Measurements from ENCODE around the gene ABCC12.

Gene ABCC12

DNA sequence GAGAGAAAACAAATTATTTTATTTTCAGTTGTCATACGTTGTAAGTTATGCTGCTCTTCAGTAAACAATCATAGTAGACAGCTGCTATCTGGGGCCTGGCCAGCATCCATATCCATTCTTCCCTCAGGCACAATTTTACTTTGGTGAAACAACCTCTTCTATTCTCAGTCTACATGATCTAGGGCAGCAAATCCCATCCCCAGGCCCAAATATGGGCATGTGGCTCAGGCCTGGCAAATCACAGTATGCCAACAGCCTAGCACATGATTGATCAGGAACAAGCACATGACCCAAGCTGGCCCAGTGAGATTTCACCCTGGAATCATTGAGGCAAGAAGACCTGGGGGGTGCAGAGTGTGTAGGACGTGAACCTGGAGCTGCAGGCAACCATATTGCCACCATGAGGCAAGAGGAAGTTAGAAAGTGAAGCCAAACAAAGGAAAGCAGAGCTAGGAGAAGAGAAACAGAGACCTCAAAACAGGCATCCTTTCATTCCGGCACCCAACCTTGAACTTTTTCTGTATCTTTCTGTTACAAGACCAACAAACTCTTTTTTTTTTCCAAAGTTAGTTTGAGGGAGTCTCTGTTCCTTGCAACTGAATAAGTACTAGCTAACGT lies 10.3 kb upstream of the ABCC12 start:
- no peak for DNase-seq (ENCODE audit: low read depth)

DNA sequence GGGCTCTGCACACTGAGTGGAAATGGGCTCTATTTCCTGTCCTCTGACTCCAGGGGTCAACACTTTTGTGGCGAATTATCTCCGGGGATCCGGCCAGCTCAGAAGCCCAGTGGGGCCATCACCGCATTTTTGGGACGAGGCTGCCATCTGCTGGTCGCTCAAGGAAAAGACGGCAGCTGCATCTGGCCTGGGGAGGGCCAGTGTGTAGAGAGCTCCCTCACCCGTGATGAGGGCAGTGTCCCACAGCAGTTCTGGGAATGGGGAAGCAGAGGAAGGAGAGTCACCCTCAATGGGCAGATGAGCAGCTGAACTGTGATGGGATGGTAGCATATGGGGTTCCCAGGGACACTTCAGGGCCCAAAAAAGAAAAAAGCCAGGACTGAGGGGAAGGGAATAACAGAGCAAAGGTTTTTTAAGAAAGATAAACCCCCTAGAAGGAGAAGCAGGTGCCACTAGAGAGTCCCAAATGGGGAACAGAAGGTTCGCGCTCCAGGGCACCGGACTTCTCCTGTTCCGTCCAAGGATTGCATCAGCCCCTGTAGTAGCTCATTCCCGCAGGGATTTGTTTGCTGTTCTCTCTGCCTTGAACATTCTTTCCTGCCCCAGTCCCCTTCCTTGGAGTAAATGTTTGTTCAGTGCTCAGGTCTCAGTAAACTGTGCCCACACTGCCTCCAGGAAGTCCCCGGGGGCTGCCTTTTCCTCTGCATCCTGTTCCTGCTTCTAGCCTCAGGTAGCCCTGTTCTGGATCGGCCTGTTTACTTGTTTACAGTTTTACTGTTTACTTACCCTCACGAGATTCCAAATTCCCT lies 9.3 kb upstream of the ABCC12 start:
- peak; percentile 55 for DNase-seq (ENCODE audit: low read depth)

DNA sequence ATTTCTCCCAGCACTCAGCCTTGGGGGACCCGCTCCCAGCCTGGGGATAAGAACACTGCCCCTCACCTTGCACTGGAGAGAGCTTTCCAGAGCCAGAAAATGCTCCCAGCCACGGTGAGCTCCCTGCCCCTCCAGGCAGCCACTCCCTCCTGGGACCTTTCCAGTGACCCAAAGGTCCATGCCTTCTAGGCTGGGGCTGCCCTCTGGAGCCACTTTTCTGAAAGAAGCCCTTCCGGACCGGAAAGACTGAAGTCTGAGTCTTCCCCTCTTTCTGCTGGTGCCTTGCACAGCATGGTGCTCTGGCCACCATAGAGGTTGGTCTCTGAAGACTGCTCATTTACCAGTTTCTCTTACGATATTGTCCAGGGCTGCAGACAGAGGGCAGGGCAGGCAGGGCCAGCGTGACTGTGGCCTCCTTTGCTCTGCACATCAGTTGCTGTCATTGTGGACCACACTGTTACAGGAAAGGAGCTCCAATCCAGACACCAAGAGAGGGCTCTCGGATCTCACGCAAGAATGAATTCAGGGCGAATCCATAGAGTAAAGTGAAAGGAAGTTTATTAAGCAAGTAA lies 7.1 kb upstream of the ABCC12 start:
- DNase-seq (ENCODE audit: low read depth): no peak

DNA sequence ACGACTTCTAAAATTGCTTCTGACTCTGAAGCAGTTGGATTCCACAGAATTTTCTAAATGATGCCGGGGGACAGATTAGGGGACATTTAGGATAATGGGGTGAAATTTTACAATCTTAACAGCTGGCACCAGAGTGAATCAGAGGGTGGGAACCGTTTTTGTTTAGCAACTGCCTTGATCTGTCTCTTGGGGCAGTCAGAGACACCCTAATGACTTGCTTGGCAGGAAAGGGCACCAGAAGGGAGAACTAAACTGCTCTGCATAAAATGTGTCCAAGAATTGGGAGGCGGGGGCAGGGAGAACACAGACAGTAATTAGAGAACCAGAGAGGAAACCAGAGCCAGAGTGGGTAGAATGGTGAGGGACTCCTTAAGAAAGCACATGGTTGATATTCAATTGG lies 6.1 kb upstream of the ABCC12 start:
- DNase-seq (ENCODE audit: low read depth): no peak

DNA sequence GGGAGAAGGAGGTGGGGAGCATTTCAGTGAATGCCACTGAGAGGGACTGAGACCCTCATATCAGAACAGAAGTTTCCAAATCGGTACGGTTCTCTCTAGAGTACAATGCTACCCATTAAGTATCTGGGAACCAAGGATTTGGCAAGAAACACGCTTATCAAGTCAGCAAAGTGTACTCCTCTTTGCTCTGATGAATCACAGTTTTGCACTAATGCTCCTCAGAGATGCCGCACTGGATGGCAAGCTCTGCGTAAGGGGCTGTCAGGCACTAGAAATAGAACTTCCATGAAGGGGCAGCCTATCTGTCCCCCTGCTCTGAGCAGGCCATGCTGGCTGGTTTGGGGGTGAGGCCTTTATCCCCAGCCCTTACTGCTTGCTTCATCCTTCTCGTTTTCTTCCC lies 4.8 kb upstream of the ABCC12 start:
- DNase-seq (ENCODE audit: low read depth): no peak

DNA sequence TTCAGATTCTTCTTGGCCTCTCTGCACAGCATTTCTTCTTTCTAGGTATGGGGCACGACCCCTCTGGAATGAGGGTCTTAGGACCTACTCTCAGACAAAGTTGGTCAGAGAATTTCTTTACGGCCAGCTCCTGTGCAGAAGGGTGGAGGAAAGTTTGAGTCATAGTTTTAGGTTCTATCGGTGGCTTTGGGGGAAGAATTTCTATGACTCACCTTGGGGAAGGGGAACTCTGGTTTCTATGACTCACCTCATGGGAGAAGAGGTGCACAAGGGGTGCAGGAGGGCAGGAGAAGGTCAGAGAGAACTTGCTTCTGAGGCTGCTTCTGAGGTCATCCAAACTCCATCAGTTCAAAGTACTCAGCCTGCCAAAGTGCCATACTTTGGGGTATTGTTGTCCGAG lies 2.5 kb upstream of the ABCC12 start:
- peak; percentile 13 for DNase-seq (ENCODE audit: low read depth)

DNA sequence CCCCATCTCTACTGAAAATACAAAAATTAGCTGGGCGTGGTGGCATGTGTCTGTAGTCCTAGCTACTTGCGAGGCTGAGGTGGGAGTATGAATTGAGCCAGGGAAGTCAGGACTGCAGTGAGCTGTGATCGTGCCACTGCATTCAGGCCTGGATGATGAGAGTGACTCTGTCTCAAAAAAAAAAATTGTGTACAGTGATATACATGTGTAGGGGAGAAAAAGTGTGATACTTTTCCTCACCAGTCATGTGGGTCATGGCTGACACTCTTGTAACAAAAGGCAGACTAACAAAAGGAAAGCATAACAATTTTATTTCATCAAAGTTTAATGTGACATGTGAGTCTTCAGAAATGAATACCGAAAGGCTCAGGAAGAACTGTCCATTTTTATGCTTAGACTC lies 2.0 kb upstream of the ABCC12 start:
- DNase-seq (ENCODE audit: low read depth): no peak

DNA sequence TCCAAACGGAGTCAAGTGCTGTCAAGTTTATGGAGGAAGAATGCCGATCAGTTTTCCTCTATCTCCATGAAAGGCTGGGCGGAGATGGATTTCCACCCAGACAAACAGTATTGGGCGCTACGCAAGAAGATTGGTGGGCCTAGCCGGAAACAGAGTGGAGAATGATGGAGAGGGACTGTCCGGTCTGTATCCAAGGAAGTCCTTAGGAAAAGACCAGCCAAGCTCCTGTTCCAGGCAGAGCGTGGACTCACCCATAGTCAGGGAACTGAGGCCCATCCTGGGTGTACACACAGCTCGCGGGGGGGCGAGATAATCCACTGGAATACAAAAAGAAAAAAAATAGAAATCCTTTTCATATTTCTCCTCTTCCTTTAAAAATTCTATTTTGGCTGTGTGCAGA lies 1.5 kb upstream of the ABCC12 start:
- DNase-seq (ENCODE audit: low read depth): no peak

DNA sequence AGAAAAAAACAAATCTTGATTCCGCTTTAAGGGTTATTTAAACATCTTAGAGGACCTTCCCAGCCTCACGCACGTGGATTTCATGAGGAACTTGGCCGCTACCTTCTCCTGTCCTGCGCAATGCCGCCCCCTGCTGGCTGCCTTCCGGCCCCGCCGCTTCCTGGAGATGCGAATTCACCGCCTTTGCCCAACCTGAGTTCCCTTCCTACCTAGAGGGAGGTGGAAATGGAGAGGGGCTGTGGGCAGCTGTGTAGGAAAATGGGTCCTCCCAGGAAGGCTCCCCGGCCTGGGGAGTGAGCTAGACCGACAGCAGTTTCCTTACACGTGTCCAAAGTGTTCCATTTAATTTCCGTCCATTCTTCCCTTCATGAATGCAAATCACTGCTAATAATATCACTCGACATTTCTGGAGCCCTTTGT lies 1.0 kb upstream of the ABCC12 start:
- DNase-seq (ENCODE audit: low read depth): peak; percentile 78

DNA sequence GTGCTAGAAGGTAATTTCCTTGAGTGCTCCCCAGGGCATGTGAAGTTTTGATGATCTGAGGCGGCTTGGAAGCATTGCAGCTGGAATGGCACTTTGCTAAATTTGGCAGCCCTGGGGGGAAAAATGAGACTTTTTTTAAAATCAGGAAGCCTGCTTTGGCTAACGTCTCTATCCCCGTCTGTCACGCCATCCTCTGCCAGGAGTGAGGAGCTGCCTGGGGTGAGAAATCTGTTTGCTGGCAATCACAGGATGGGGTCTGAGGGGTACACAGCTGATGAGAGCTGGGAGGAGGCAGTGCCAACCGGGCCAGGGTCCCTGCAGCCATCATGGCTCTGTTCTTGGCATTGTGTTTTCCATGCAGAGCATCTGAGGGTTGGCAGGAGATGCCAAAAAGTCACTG lies 2.0 kb downstream of the ABCC12 start:
- DNase-seq (ENCODE audit: low read depth): no peak

DNA sequence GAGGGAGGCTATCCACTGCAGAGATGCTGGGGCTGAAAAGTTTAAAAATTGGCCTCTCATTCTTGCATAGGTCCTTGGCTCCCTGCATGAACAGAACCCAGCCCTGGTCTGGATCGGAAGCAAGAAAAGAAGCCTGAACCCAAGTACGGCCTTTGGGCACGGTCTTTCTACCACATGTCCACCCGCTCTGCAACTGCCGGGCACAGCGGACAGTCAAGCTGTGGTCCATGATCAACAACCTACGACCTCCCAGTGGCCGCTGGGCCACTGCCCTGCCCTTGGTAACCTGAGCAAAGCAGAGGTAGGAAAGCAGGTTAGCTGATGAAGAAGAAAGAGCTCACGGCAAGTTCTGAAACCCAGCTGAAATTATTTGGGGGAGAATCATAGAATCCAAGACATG lies 3.6 kb downstream of the ABCC12 start:
- DNase-seq (ENCODE audit: low read depth): no peak

DNA sequence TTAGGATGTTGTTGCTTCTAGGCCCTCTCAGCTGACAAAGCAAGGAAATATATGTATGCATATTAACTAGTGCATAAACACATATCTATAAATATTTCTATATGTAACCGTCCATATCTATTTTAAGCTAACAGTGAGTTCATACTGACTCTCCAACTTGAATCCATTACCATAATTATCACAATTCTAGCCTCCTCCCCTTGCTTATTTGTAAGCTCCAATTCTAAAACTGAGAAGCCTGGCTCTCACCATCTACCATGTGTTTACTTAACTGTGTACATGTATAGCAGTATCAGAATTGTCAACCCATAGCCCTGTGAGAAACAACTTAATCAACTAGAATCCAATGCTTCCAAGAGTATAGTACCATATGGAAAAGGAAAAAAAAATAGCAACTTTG lies 5.1 kb downstream of the ABCC12 start:
- no peak for DNase-seq (ENCODE audit: low read depth)

DNA sequence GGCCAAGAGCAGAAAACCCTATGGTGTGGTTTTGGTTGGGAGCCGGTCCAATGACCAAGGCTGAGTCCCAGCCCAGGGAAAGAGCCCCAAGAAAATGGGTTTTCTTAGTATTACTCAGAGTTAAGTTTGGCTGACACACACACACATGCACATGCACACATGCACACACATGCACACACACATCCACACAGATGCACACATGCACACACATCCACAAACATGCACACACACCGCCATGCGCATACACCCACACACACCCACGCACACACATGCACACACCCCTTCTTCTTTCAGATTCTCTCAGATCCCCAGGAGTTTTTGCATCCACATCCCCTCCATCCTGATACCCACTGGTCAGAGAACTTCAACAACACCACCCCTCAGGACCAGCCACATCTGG lies 9.1 kb downstream of the ABCC12 start:
- no peak for DNase-seq (ENCODE audit: low read depth)

DNA sequence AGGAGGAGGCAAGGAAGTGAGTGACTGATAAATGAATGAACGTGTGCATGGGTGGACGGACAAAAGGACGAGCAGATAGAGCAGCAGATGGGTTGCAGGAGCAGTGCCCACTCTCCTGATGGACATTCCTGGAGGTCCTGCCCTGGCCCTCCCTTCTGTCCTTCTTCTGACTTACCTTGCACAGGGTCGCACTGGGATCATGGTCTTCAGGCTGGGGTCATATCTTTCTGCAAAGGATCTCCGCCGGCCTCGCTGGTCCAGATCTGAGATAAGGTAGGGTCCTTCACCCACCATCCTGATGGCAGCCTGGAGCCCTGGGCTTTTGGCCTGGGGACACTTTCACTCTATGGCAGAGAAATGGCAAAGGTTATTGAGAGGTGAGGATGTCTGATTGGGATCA lies 9.7 kb downstream of the ABCC12 start:
- DNase-seq (ENCODE audit: low read depth): no peak

DNA sequence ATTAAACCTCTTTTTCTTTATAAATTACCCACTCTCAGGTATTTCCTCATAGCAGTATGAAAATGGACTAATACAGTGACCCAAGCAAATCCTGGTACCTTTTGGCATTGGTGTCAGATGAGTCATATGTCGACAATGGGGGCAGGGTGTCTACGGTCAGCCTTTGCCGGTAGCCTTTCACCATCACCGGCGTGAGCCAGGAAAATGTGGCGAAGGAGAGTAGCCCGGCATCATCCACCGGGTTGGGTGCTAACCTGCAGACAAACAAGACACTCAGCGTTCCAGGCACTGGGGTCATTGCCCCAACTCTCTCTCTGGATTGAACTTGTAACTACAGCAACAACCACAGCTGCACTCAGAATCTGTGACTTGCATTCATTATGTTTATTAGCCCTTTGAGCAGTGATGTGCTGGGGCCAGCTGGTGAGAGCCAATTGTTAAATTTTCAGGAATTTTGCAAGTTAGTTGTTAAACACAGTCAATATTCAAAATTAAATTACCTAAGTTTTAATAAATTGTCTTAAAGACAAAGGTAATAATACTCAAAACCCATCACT lies 11.9 kb downstream of the ABCC12 start:
- DNase-seq (ENCODE audit: low read depth): no peak

DNA sequence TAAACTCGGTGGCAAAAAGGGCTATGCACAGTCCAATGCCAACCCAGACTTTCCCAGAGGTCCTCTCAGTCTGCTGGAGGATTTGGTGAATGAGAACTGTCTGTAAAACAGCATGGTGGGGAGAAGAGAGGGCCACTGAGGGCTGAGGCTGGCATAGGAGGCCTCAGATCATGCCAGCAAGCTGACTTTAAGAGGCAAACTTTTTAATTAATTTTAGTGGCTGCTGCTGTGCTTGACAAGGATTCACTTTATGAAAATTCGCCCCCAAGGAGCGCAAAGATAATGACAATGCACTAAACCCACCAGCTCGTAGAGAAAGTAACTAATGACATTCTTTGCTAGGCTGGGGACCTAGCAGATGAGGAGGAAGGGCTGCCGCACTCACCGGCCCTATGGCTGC lies 15.0 kb downstream of the ABCC12 start:
- no peak for DNase-seq (ENCODE audit: low read depth)

DNA sequence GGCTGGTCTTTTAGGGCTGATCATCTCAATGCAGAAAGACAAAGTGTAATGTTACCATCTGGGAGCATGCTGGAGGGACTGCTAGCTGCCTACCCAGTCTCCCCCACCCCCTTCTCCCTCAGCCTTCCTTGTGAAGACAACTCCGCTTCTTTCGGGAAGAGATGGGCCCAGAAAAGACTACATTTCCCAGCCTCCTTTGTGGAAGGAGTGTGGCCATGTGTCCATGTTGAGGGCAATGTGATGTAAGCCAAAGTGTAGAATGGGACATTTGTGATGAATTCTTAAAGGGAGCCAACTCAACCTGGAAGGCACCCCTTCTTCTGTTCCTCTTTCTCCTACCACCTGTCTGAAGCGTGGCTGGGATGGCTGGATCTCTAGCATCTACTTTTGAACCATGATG lies 16.3 kb downstream of the ABCC12 start:
- DNase-seq (ENCODE audit: low read depth): no peak

DNA sequence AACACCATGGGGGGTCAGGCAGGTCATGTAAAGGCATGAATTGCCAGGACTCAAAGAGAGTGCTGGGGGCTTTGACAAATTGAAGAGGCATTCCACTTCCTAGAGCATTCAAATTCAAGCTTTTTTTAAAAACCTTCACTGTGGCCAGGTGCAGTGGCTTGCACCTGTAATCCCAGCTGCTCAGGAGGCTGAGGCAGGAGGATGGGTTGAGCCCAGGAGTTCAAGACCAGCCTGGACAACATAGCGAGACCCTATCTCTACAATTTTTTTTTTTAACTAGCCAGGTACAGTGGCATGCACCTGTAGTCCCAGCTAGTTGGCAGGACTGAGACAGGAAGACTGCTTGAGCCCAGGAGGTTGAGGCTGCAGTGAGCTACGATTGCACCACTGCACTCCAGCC lies 17.2 kb downstream of the ABCC12 start:
- no peak for DNase-seq (ENCODE audit: low read depth)

DNA sequence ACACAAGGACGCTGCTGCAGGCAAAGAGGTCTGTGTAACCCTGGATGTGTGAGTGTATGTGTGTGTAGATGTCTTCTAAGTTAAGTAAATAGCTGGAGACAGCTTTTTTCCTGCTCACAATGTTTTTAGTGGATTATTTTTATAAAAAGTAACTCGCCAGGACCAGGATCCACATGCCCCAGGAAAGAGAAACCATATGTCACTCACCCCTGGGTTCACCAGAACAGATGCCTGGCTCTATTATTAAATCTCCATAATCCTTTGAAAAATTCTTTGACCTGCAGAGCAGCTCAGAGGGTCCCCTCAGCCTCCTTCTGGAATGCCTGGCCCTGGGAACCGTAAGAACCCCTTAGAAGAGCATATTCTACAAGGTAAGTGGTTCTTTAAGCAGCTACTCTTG lies 18.0 kb downstream of the ABCC12 start:
- no peak for DNase-seq (ENCODE audit: low read depth)

DNA sequence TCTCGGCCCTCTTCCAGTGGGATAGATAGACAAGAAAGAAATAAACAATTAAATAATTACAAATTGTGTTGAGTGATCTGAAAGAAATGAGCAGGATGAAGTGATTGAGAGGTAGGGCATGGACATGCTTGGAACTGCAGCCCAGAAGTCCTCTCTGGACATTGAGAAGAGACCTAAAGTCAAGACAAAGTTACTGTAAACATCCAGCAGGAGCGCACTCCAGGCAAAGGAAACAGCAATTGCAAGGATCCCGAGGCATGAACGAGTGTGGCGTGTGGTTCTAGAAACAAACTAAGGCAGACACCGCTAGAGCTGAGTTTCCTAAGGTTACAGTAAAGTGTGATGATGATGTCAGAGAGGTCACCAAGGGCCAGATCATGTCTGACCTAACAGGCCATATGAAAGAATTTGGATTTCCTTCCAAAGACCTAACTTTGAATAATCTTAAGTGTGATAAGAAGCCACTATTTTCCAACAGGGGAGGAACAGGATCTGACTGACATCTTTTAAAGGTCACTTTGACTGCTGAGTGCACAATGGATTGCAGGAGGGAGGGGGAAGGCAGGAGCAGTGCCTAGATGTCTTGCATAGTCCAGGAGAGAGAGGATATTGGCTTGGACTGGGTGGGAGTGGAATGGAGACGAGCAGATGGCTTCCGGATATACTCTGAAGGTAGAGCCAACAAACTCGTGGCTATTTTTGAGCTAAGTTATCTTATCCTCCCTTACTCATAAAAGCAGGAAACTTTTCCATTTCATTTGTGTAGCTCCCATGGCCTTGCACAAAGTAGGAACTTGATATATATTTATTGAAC lies 19.0 kb downstream of the ABCC12 start:
- no peak for DNase-seq (ENCODE audit: low read depth)

DNA sequence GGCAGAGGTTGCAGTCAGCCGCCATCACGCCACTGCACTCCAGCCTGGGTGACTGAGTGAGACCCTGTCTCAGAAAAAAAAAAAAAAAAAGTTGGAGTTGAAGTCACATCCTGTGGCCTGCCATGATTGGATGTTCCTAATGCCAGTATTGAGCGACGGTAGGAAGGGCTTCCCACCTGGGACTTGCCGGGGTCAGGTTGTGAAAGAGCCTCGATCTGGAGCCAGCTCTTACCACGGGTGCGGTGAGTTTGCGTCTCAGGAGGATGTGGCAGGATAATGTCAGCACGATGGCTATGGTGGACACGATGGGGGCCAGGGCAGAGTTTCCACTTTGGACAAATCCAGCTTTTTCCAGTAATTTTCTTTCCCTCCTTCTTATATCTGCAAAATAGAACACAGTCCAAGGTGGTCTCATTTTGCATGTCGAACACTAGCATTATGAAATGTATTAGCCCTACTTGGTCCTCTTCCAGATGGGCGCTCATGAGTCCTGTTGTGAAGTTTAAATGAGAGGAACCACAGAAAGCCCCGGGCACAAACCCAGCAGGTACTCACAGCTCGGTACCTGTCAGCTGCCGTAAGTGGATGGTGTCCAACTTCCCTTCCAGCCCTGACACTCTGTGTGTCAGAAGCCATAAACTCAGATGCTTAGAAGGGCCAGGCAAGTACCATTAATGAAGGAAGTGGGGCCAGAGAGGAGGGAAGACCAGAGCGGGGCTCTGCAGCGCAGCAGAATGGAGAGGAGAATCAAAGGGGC lies 22.2 kb downstream of the ABCC12 start:
- no peak for DNase-seq (ENCODE audit: low read depth)

DNA sequence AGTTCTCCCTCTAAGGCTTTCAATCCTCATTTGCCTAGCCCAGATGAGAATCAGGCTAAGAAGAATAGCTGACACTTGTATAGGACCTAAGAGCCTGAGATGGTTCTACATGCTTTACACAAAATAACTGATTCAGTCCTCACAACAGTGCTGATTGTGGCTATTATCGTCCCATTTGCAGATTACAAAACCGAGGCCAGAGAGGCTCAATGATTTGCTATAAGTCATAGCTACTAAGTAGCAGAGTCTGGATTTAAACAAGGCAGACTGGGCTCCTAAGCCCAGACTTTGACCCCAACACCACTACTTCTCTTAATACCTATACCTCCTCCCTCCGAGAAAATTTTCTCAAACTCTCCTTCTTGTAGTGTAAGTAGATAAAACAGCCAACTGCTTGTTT lies 23.1 kb downstream of the ABCC12 start:
- no peak for DNase-seq (ENCODE audit: low read depth)

All from activated T-helper 9 cell treated with anti-CD3 and anti-CD28 coated beads, Interleukin-2, amount 50 U/mL, for 16 hours (primary cell).